ENCODE data around the gene ZNF205.
"Not testable (repeated sequence)": the region's sequence is repeated elsewhere in the genome, so short reads cannot be mapped to it uniquely, and the experiment has no call there.

The ZNF205 gene

GRCh38 chr16:3112058-3112880 lies at the start of gene ZNF205:
ZNF205 (plus strand) TSS chr16:3112586; CDS start chr16:3113431, 845 bp downstream.
- DNase-seq (ENCODE audit: low spot score) = peak; percentile 92

GRCh38 chr16:3063625-3064386 lies 48.6 kb upstream of the ZNF205 start:
- DNase-seq (ENCODE audit: low spot score) = no peak

- DNase-seq (ENCODE audit: low spot score) = peak; percentile 89
Measured at GRCh38 chr16:3065069-3065741, 47.2 kb upstream of the ZNF205 start, which contains the start of gene IL32. IL32 (plus strand) TSS chr16:3065640; CDS start chr16:3065812, 172 bp downstream.

GRCh38 chr16:3065742-3066439 lies 46.5 kb upstream of the ZNF205 start:
- DNase-seq (ENCODE audit: low spot score) = no peak

- DNase-seq (ENCODE audit: low spot score) = no peak
Measured at GRCh38 chr16:3066440-3066748, 46.0 kb upstream of the ZNF205 start.

- DNase-seq (ENCODE audit: low spot score) = no peak
Measured at GRCh38 chr16:3068487-3068886, 43.9 kb upstream of the ZNF205 start.

GRCh38 chr16:3069146-3069545 lies 43.2 kb upstream of the ZNF205 start:
- not testable (repeated sequence) for DNase-seq (ENCODE audit: low spot score)

- DNase-seq (ENCODE audit: low spot score) = no peak
Measured at GRCh38 chr16:3070608-3071111, 41.7 kb upstream of the ZNF205 start.

GRCh38 chr16:3071655-3072054 lies 40.7 kb upstream of the ZNF205 start:
- no peak for DNase-seq (ENCODE audit: low spot score)

- not testable (repeated sequence) for DNase-seq (ENCODE audit: low spot score)
Measured at GRCh38 chr16:3072148-3072547, 40.2 kb upstream of the ZNF205 start.

- not testable (repeated sequence) for DNase-seq (ENCODE audit: low spot score)
Measured at GRCh38 chr16:3072576-3073263, 39.7 kb upstream of the ZNF205 start.

GRCh38 chr16:3073448-3073847 lies 38.9 kb upstream of the ZNF205 start:
- no peak for DNase-seq (ENCODE audit: low spot score)

- no peak for DNase-seq (ENCODE audit: low spot score)
Measured at GRCh38 chr16:3074860-3075522, 37.4 kb upstream of the ZNF205 start.

GRCh38 chr16:3075523-3075915 lies 36.9 kb upstream of the ZNF205 start:
- DNase-seq (ENCODE audit: low spot score) = peak; percentile 3

- DNase-seq (ENCODE audit: low spot score) = not testable (repeated sequence)
Measured at GRCh38 chr16:3075946-3076345, 36.4 kb upstream of the ZNF205 start.

- DNase-seq (ENCODE audit: low spot score) = no peak
Measured at GRCh38 chr16:3076577-3076976, 35.8 kb upstream of the ZNF205 start.

GRCh38 chr16:3080024-3080423 lies 32.4 kb upstream of the ZNF205 start:
- DNase-seq (ENCODE audit: low spot score) = no peak

GRCh38 chr16:3081957-3082356 lies 30.4 kb upstream of the ZNF205 start:
- not testable (repeated sequence) for DNase-seq (ENCODE audit: low spot score)

GRCh38 chr16:3083408-3083807 lies 29.0 kb upstream of the ZNF205 start:
- DNase-seq (ENCODE audit: low spot score) = not testable (repeated sequence)

- no peak for DNase-seq (ENCODE audit: low spot score)
Measured at GRCh38 chr16:3084491-3084890, 27.9 kb upstream of the ZNF205 start.
